Hepatocyte (in vitro differentiated cells): ENCODE measurements around the gene SLC13A3.

Experiments
- CTCF ChIP-seq: fragments of 200-600 bp; sonication (generic); IDR thresholded peaks from 2 replicates; pipeline ENCODE4 v1.5.1; 2016; ENCODE audit warnings: antibody characterized with exemption, mild to moderate bottlenecking; ENCODE audit not compliant: poor library complexity
- EZH2 ChIP-seq: fragments of 200-600 bp; sonication (generic); IDR thresholded peaks from 2 replicates; pipeline ENCODE4 v1.6.1; 2016; ENCODE audit warnings: antibody characterized with exemption, mild to moderate bottlenecking, borderline replicate concordance
- EZH2phosphoT487 ChIP-seq: fragments of 200-600 bp; sonication (generic); IDR thresholded peaks from one replicate; pipeline ENCODE4 v1.6.1; 2018; ENCODE audit warnings: antibody characterized with exemption, mild to moderate bottlenecking, low read depth, moderate library complexity; ENCODE audit not compliant: unreplicated experiment, severe bottlenecking

GRCh38 chr20:46592580-46593362, 58.5 kb downstream of the SLC13A3 start:
- TF ChIP-seq CTCF (no peak), EZH2 (no peak), EZH2phosphoT487 (no peak)
